Keratinocyte (primary cell): ENCODE data around the gene TMEM201.

ENCODE experiments used
- EZH2 ChIP-seq: IDR thresholded peaks from one replicate; pipeline ENCODE4 v1.6.1; 2012; ENCODE audit warnings: inconsistent platforms, mild to moderate bottlenecking, low read length, moderate library complexity
- TF ChIP-seq, protein P1 (sequence below), 3 experiments: IDR thresholded peaks in 1 of 3; conservative IDR thresholded peaks in 1 of 3; optimal IDR thresholded peaks in 1 of 3; 2 replicates in 2 of 3; 3 replicates in 1 of 3; pipeline versions ENCODE3 to v1.5.1; 2011; ENCODE audit warnings: low read length in 3 of 3, mild to moderate bottlenecking in 3 of 3, moderate library complexity in 2 of 3, control low read depth in 1 of 3, inconsistent platforms in 1 of 3; ENCODE audit not compliant: insufficient read depth in 2 of 3; ENCODE audit errors: extremely low read depth in 1 of 3

DNA sequence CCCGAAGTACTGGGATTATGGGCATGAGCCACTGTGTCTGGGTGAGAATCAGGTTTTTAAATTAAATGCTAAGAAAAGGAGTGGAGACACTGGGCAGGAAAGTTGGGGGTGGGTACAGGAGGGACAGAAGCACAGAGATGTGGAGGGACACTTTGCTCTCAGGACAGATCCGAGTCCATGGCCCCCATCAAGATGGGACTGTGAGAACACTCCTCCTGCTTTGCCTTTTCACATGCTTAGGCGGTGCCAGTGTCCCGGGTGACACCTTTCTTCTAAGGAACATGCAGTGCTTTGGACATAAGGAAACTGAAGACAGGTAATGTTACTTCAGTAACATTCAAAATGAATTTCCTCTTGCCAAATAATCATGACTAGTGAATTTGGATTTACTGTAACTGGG is 32.8 kb upstream of the TMEM201 start:
- TF ChIP-seq, protein P1, sequence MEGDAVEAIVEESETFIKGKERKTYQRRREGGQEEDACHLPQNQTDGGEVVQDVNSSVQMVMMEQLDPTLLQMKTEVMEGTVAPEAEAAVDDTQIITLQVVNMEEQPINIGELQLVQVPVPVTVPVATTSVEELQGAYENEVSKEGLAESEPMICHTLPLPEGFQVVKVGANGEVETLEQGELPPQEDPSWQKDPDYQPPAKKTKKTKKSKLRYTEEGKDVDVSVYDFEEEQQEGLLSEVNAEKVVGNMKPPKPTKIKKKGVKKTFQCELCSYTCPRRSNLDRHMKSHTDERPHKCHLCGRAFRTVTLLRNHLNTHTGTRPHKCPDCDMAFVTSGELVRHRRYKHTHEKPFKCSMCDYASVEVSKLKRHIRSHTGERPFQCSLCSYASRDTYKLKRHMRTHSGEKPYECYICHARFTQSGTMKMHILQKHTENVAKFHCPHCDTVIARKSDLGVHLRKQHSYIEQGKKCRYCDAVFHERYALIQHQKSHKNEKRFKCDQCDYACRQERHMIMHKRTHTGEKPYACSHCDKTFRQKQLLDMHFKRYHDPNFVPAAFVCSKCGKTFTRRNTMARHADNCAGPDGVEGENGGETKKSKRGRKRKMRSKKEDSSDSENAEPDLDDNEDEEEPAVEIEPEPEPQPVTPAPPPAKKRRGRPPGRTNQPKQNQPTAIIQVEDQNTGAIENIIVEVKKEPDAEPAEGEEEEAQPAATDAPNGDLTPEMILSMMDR (optimal IDR thresholded peaks at IDR 0.05 in 1 of 3, IDR thresholded peaks at IDR 0.05 in 1 of 3, conservative IDR thresholded peaks at IDR 0.05 in 1 of 3; ENCODE audit: extremely low read depth in 1 of 3, insufficient read depth in 2 of 3, low read length in 3 of 3) = no peak
- no peak for TF ChIP-seq EZH2
